Measurements from ENCODE around the gene ERVV-1. TPM values are rescaled to one million over a fixed set of nuclear protein-coding genes. Genes with fewer than 3 reads are reported as not detected.
A peak's percentile ranks its signal among the peaks of the same experiment; 100 is the strongest.

Gene ERVV-1
- total and polyA plus RNA-seq, 7 donors: 0.27 TPM; not detected in 6

GRCh38 chr19:53034054-53034453 lies 20.3 kb downstream of the ERVV-1 start:
- H3K4me1 ChIP-seq: no peaks in the 10 kb centered on the region

GRCh38 chr19:53034948-53035675 lies 21.4 kb downstream of the ERVV-1 start:
- no peak for DNase-seq
- H3K4me1 ChIP-seq: no peaks in the 10 kb centered on the region
- peaks cover 0 to 17% (median 6%) of the 10 kb centered on the region in 4 donors for H3K9me3 ChIP-seq
- intact Hi-C loops (cut with DNase I): no loop called here
- H3K4me3 ChIP-seq: no peak overlapping the region
- WGBS, 2 donors: 67 to 74% methylated on average over 4 of the region's 4 CpGs
- TF ChIP-seq EP300 (IDR thresholded peaks at IDR 0.05): no peak
- no peak for TF ChIP-seq CTCF (IDR thresholded peaks at IDR 0.05)
- no peak for TF ChIP-seq POLR2A (IDR thresholded peaks at IDR 0.05)
- no peak for TF ChIP-seq POLR2AphosphoS5 (IDR thresholded peaks at IDR 0.05)
- peaks cover 0 to 31% (median 15%) of the 10 kb centered on the region in 3 donors for H3K27me3 ChIP-seq
- no peaks in the 10 kb centered on the region for H3K36me3 ChIP-seq
- no peak overlapping the region for H3K27ac ChIP-seq

More at GRCh38 chr19:53034054-53034453, 20.3 kb downstream of the ERVV-1 start:
- Histone ChIP-seq H3K36me3 (no peaks in the 10 kb centered on the region), H3K27ac (no peak overlapping the region), H3K4me3 (no peak overlapping the region), H3K9me3 (peaks cover 0 to 20% (median 6%) of the 10 kb centered on the region in 4 donors), H3K27me3 (peaks cover 0 to 25% (median 15%) of the 10 kb centered on the region in 3 donors)
- TF ChIP-seq POLR2A (IDR thresholded peaks at IDR 0.05) (no peak), EP300 (IDR thresholded peaks at IDR 0.05) (no peak), CTCF (IDR thresholded peaks at IDR 0.05) (no peak), POLR2AphosphoS5 (IDR thresholded peaks at IDR 0.05) (no peak)
- no peak for DNase-seq
- intact Hi-C loops (cut with DNase I): no loop called here
- 91 to 96% methylated on average over 2 of the region's 2 CpGs for WGBS, 2 donors

GRCh38 chr19:53037101-53038097 lies 23.7 kb downstream of the ERVV-1 start:
- H3K36me3 ChIP-seq: no peaks in the 10 kb centered on the region
- H3K4me3 ChIP-seq: peak overlapping the region in 3 of 4 donors; percentile 16 to 34 (median 23)
- 24 to 50% methylated on average over 52 of the region's 52 CpGs for WGBS, 2 donors
- intact Hi-C loops (cut with DNase I): no loop called here
- no peak for DNase-seq
- H3K27me3 ChIP-seq: peaks cover 0 to 31% (median 15%) of the 10 kb centered on the region in 3 donors
- peaks cover 0 to 17% (median 6%) of the 10 kb centered on the region in 4 donors for H3K9me3 ChIP-seq
- H3K4me1 ChIP-seq: no peaks in the 10 kb centered on the region
- no peak for TF ChIP-seq CTCF (IDR thresholded peaks at IDR 0.05)
- no peak for TF ChIP-seq POLR2A (IDR thresholded peaks at IDR 0.05)
- no peak for TF ChIP-seq POLR2AphosphoS5 (IDR thresholded peaks at IDR 0.05)
- no peak overlapping the region for H3K27ac ChIP-seq

- DNase-seq: no peak
- WGBS, 2 donors: 80 to 94% methylated on average over 1 of the region's 1 CpG
- Histone ChIP-seq H3K36me3 (no peaks in the 10 kb centered on the region), H3K27me3 (peaks cover 0 to 43% (median 15%) of the 10 kb centered on the region in 3 donors), H3K4me1 (no peaks in the 10 kb centered on the region), H3K4me3 (no peak overlapping the region), H3K27ac (no peak overlapping the region), H3K9me3 (peaks cover 0 to 27% (median 6%) of the 10 kb centered on the region in 4 donors)
- intact Hi-C loops (cut with DNase I): no loop called here
- no peak for TF ChIP-seq POLR2AphosphoS5 (IDR thresholded peaks at IDR 0.05)
- TF ChIP-seq CTCF (IDR thresholded peaks at IDR 0.05): no peak
- no peak for TF ChIP-seq POLR2A (IDR thresholded peaks at IDR 0.05)
- no peak for TF ChIP-seq EP300 (IDR thresholded peaks at IDR 0.05)
Measured at GRCh38 chr19:53041366-53041765, 27.6 kb downstream of the ERVV-1 start.
